ENCODE measurements around the gene TRIM29.
"Not testable (repeated sequence)": the region's sequence is repeated elsewhere in the genome, so short reads cannot be mapped to it uniquely, and the experiment has no call there.

The TRIM29 gene

DNA sequence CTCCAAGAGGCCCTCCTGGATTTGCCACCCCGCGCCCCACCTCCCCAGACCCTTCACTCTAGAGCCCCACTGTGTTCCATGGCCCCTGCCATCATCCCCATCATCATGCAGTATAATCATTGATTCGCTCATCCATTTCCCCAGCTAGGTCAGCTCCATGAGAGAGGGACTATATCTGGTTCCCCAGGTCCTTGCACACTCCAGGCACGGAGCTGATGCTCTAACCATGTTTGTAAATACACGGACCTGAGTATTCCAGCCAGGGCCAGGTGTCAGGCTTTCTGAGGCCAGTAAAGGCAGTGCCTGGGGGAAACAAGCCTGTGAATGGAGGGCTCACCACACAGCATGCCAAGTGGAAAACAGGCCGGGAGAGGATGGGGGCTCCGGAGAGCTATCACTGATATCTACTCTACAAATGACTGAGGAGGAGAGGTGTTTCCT, 45.8 kb upstream of the TRIM29 start:
- TF ChIP-seq ZNF274 (IDR thresholded peaks at IDR 0.05; ENCODE audit: low read depth, low read length) (no peak), YY1 (IDR thresholded peaks at IDR 0.05; ENCODE audit: insufficient read depth, insufficient read length) (no peak), SUZ12 (IDR thresholded peaks at IDR 0.05; ENCODE audit: extremely low read depth, insufficient read depth, insufficient read length) (no peak)
- H3K4me3 ChIP-seq (ENCODE audit: insufficient read length, low read depth) = no peak overlapping the region
- H3K9me3 ChIP-seq (ENCODE audit: insufficient read depth, low read length) = no peaks in the 10 kb centered on the region
- H3K27me3 ChIP-seq (ENCODE audit: insufficient read depth, insufficient read length) = peaks cover 4% of the 10 kb centered on the region
- H3K9ac ChIP-seq (ENCODE audit: insufficient read length, low read depth) = no peak overlapping the region
- no peak for DNase-seq (ENCODE audit: low read depth, low spot score)
- H3K36me3 ChIP-seq (ENCODE audit: insufficient read depth, insufficient read length, low read length) = no peaks in the 10 kb centered on the region
- peaks cover 3% of the 10 kb centered on the region for H3K4me1 ChIP-seq (ENCODE audit: insufficient read depth, insufficient read length)

DNA sequence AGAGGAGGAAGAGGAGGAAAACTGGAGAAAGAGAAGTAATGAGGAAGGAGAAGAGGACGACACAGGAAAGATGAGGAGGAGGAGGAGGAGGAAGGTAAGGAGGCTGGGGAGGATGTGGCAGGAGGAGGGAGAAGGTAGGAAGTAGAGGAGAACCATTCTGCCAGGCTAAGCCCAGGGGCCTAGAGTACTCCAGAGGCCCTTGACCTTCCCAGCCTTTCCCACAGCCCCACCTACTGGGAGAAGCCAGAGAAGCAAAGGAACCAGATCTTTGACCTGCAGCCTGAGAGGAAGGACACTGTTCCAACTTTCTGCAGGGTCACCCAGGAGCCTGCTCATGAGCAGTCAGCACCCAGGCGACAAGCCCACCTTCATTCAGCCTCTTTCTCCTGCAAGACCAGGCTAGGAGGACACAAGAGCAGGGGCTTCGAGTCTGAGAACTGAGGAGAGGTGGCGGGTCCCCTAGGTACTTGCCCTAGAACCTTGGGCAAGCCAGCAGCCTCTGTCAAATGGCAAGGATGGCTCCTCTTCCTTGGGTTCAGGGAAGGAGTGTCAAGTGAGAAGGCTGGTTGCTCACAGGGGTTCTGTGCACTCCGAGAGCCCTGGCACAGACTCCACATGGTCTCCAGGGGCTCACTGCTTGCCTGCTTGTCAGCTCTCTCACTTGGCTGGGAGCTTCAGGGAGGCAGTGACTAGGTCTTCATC, 45.0 kb upstream of the TRIM29 start:
- TF ChIP-seq ZNF274 (IDR thresholded peaks at IDR 0.05; ENCODE audit: low read depth, low read length) (no peak), YY1 (IDR thresholded peaks at IDR 0.05; ENCODE audit: insufficient read depth, insufficient read length) (no peak), SUZ12 (IDR thresholded peaks at IDR 0.05; ENCODE audit: extremely low read depth, insufficient read depth, insufficient read length) (no peak)
- Histone ChIP-seq H3K4me3 (ENCODE audit: insufficient read length, low read depth) (no peak overlapping the region), H3K36me3 (ENCODE audit: insufficient read depth, insufficient read length, low read length) (no peaks in the 10 kb centered on the region), H3K4me1 (ENCODE audit: insufficient read depth, insufficient read length) (peaks cover 3% of the 10 kb centered on the region), H3K27me3 (ENCODE audit: insufficient read depth, insufficient read length) (peaks cover 4% of the 10 kb centered on the region), H3K9me3 (ENCODE audit: insufficient read depth, low read length) (no peaks in the 10 kb centered on the region), H3K9ac (ENCODE audit: insufficient read length, low read depth) (no peak overlapping the region)
- DNase-seq (ENCODE audit: low read depth, low spot score) = peak; percentile 64

DNA sequence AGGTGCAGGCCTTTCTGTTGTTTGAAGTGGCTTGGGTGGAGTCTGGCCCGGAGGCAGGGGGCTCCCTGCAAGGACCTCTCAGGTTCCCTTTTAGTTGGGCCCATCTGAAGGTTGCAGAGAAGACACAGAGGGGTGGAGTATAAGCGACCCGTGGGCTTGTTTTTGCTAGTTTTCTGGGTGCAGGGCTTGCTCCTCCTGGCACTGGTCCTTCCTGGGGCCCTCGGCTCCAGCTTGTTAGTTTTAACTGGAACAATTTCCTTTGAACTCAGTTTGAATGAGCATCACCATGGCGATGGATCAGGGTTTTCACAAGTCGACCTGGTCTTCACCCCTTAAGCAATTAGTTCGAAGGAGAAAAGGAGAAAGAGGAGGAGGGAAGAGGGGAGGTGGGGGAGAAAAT, 44.5 kb upstream of the TRIM29 start:
- H3K4me3 ChIP-seq (ENCODE audit: insufficient read length, low read depth) = no peak overlapping the region
- peaks cover 5% of the 10 kb centered on the region for H3K27me3 ChIP-seq (ENCODE audit: insufficient read depth, insufficient read length)
- DNase-seq (ENCODE audit: low read depth, low spot score) = no peak
- H3K4me1 ChIP-seq (ENCODE audit: insufficient read depth, insufficient read length) = peaks cover 3% of the 10 kb centered on the region
- no peaks in the 10 kb centered on the region for H3K9me3 ChIP-seq (ENCODE audit: insufficient read depth, low read length)
- no peaks in the 10 kb centered on the region for H3K36me3 ChIP-seq (ENCODE audit: insufficient read depth, insufficient read length, low read length)
- H3K9ac ChIP-seq (ENCODE audit: insufficient read length, low read depth) = no peak overlapping the region
- TF ChIP-seq ZNF274 (IDR thresholded peaks at IDR 0.05; ENCODE audit: low read depth, low read length) = no peak
- TF ChIP-seq SUZ12 (IDR thresholded peaks at IDR 0.05; ENCODE audit: extremely low read depth, insufficient read depth, insufficient read length) = no peak
- TF ChIP-seq YY1 (IDR thresholded peaks at IDR 0.05; ENCODE audit: insufficient read depth, insufficient read length) = no peak

- no peak overlapping the region for H3K9ac ChIP-seq (ENCODE audit: insufficient read length, low read depth)
- TF ChIP-seq ZNF274 (IDR thresholded peaks at IDR 0.05; ENCODE audit: low read depth, low read length) = no peak
- no peak for TF ChIP-seq YY1 (IDR thresholded peaks at IDR 0.05; ENCODE audit: insufficient read depth, insufficient read length)
- TF ChIP-seq SUZ12 (IDR thresholded peaks at IDR 0.05; ENCODE audit: extremely low read depth, insufficient read depth, insufficient read length) = no peak
- DNase-seq (ENCODE audit: low read depth, low spot score) = no peak
- peaks cover 3% of the 10 kb centered on the region for H3K4me1 ChIP-seq (ENCODE audit: insufficient read depth, insufficient read length)
- no peaks in the 10 kb centered on the region for H3K36me3 ChIP-seq (ENCODE audit: insufficient read depth, insufficient read length, low read length)
- H3K4me3 ChIP-seq (ENCODE audit: insufficient read length, low read depth) = no peak overlapping the region
- peaks cover 8% of the 10 kb centered on the region for H3K27me3 ChIP-seq (ENCODE audit: insufficient read depth, insufficient read length)
- no peaks in the 10 kb centered on the region for H3K9me3 ChIP-seq (ENCODE audit: insufficient read depth, low read length)
Observed at GRCh38 chr11:120181376-120181975, 43.6 kb upstream of the TRIM29 start.

- Histone ChIP-seq H3K4me1 (ENCODE audit: insufficient read depth, insufficient read length) (peaks cover 3% of the 10 kb centered on the region), H3K4me3 (ENCODE audit: insufficient read length, low read depth) (no peak overlapping the region), H3K36me3 (ENCODE audit: insufficient read depth, insufficient read length, low read length) (no peaks in the 10 kb centered on the region), H3K9ac (ENCODE audit: insufficient read length, low read depth) (peak overlapping the region; percentile 39), H3K9me3 (ENCODE audit: insufficient read depth, low read length) (no peaks in the 10 kb centered on the region), H3K27me3 (ENCODE audit: insufficient read depth, insufficient read length) (peaks cover 8% of the 10 kb centered on the region)
- peak; percentile 90 for DNase-seq (ENCODE audit: low read depth, low spot score)
- TF ChIP-seq ZNF274 (IDR thresholded peaks at IDR 0.05; ENCODE audit: low read depth, low read length) = no peak
- no peak for TF ChIP-seq YY1 (IDR thresholded peaks at IDR 0.05; ENCODE audit: insufficient read depth, insufficient read length)
- no peak for TF ChIP-seq SUZ12 (IDR thresholded peaks at IDR 0.05; ENCODE audit: extremely low read depth, insufficient read depth, insufficient read length)
Observed at GRCh38 chr11:120180551-120181232, 42.8 kb upstream of the TRIM29 start.

- H3K4me3 ChIP-seq (ENCODE audit: insufficient read length, low read depth); H3K4me1 ChIP-seq (ENCODE audit: insufficient read depth, insufficient read length); H3K9ac ChIP-seq (ENCODE audit: insufficient read length, low read depth); H3K27me3 ChIP-seq (ENCODE audit: insufficient read depth, insufficient read length); H3K36me3 ChIP-seq (ENCODE audit: insufficient read depth, insufficient read length, low read length); H3K9me3 ChIP-seq (ENCODE audit: insufficient read depth, low read length); DNase-seq (ENCODE audit: low read depth, low spot score): not testable (repeated sequence)
Observed at GRCh38 chr11:120180063-120180462, 42.1 kb upstream of the TRIM29 start.

- no peaks in the 10 kb centered on the region for H3K4me1 ChIP-seq (ENCODE audit: insufficient read depth, insufficient read length)
- H3K9me3 ChIP-seq (ENCODE audit: insufficient read depth, low read length) = no peaks in the 10 kb centered on the region
- no peak overlapping the region for H3K4me3 ChIP-seq (ENCODE audit: insufficient read length, low read depth)
- H3K27me3 ChIP-seq (ENCODE audit: insufficient read depth, insufficient read length) = peaks cover 8% of the 10 kb centered on the region
- no peak for DNase-seq (ENCODE audit: low read depth, low spot score)
- H3K9ac ChIP-seq (ENCODE audit: insufficient read length, low read depth) = no peak overlapping the region
- TF ChIP-seq SUZ12 (IDR thresholded peaks at IDR 0.05; ENCODE audit: extremely low read depth, insufficient read depth, insufficient read length) = no peak
- no peak for TF ChIP-seq ZNF274 (IDR thresholded peaks at IDR 0.05; ENCODE audit: low read depth, low read length)
- no peak for TF ChIP-seq YY1 (IDR thresholded peaks at IDR 0.05; ENCODE audit: insufficient read depth, insufficient read length)
- H3K36me3 ChIP-seq (ENCODE audit: insufficient read depth, insufficient read length, low read length) = no peaks in the 10 kb centered on the region
Observed at GRCh38 chr11:120179057-120179672, 41.3 kb upstream of the TRIM29 start.
